Urinary bladder (tissue), 4 donors: Measurements from ENCODE around the gene DSCAM. TPM values are rescaled to one million over a fixed set of nuclear protein-coding genes. Genes with fewer than 3 reads are reported as not detected.

ENCODE experiments used
- DNase-seq: peaks from one replicate; pipeline ENCODE4 v3.0.0-alpha.2; 2015; ENCODE audit errors: extremely low spot score
- H3K27ac ChIP-seq: one replicate; pipeline ENCODE4 v1.5.1; 2013; ENCODE audit warnings: low read depth, mild to moderate bottlenecking, moderate library complexity
- H3K36me3 ChIP-seq: one replicate; pipeline ENCODE4 v1.6.1; 2013; ENCODE audit warnings: mild to moderate bottlenecking, moderate library complexity; ENCODE audit not compliant: insufficient read depth
- H3K4me1 ChIP-seq: one replicate; pipeline ENCODE4 v1.6.1; 2013; ENCODE audit warnings: mild to moderate bottlenecking, moderate library complexity; ENCODE audit not compliant: insufficient read depth
- H3K4me3 ChIP-seq: one replicate; pipeline ENCODE4 v1.5.1; 2013; ENCODE audit warnings: low read depth, low read length
- WGBS: extraction: QIAGEN DNeasy Blood & Tissue Kit; methylation state at CpG from one replicate; pipeline ENCODE4 v1.1.7; 2013; 5-methylcytosine and 5-hydroxymethylcytosine counted together
- polyA plus RNA-seq: library from polyadenylated mRNA; stranded (reverse); fragments of 200-250 nt; gene quantifications from one replicate; pipeline ENCODE4 v1.2.3, GENCODE V29; 2013
- total RNA-seq: library from RNA; depleted of rRNA; stranded (reverse); fragments of >200 nt; gene quantifications from one replicate; pipeline ENCODE4 v1.2.3, GENCODE V29; 2014
- donor health status: healthy with polysubstance abuse.
- donor health status: healthy.

Gene DSCAM
- total and polyA plus RNA-seq, 2 donors, result 0.03 to 0.21 TPM

- 79% methylated on average over 1 of the region's 1 CpG for WGBS
- Histone ChIP-seq H3K27ac (no peak overlapping the region), H3K4me1 (no peaks in the 10 kb centered on the region), H3K4me3 (no peak overlapping the region), H3K36me3 (no peaks in the 10 kb centered on the region)
- DNase-seq, result no peak
Observed at GRCh38 chr21:40850071-40850470, 3.1 kb upstream of the DSCAM start.

- WGBS, result 86% methylated on average over 6 of the region's 6 CpGs
- Histone ChIP-seq H3K4me1 (no peaks in the 10 kb centered on the region), H3K36me3 (no peaks in the 10 kb centered on the region), H3K4me3 (no peak overlapping the region), H3K27ac (no peak overlapping the region)
- no peak for DNase-seq
Observed at GRCh38 chr21:40847951-40848350, 993 bp upstream of the DSCAM start.

- no peaks in the 10 kb centered on the region for H3K4me1 ChIP-seq
- no peak for DNase-seq
- H3K36me3 ChIP-seq, result no peaks in the 10 kb centered on the region
- 37% methylated on average over 5 of the region's 5 CpGs for WGBS
- H3K4me3 ChIP-seq, result no peak overlapping the region
- no peak overlapping the region for H3K27ac ChIP-seq
Observed at GRCh38 chr21:40846103-40846502, 855 bp downstream of the DSCAM start.

GRCh38 chr21:40845441-40845995 is 1.4 kb downstream of the DSCAM start:
- 78% methylated on average over 5 of the region's 5 CpGs for WGBS
- H3K4me3 ChIP-seq, result no peak overlapping the region
- no peaks in the 10 kb centered on the region for H3K36me3 ChIP-seq
- no peaks in the 10 kb centered on the region for H3K4me1 ChIP-seq
- no peak for DNase-seq
- no peak overlapping the region for H3K27ac ChIP-seq

GRCh38 chr21:40844935-40845334 is 2.0 kb downstream of the DSCAM start:
- WGBS, result 84% methylated on average over 5 of the region's 5 CpGs
- no peaks in the 10 kb centered on the region for H3K36me3 ChIP-seq
- H3K4me3 ChIP-seq, result no peak overlapping the region
- H3K27ac ChIP-seq, result no peak overlapping the region
- no peaks in the 10 kb centered on the region for H3K4me1 ChIP-seq
- DNase-seq, result no peak

- 45% methylated on average over 11 of the region's 11 CpGs for WGBS
- Histone ChIP-seq H3K4me3 (no peak overlapping the region), H3K36me3 (no peaks in the 10 kb centered on the region), H3K27ac (no peak overlapping the region), H3K4me1 (no peaks in the 10 kb centered on the region)
- no peak for DNase-seq
Observed at GRCh38 chr21:40842197-40842552, 4.8 kb downstream of the DSCAM start.

GRCh38 chr21:40841524-40842196 is 5.3 kb downstream of the DSCAM start:
- DNase-seq, result no peak
- no peaks in the 10 kb centered on the region for H3K36me3 ChIP-seq
- WGBS, result 2% methylated on average over 39 of the region's 39 CpGs
- H3K4me1 ChIP-seq, result no peaks in the 10 kb centered on the region
- H3K27ac ChIP-seq, result no peak overlapping the region
- H3K4me3 ChIP-seq, result no peak overlapping the region

GRCh38 chr21:40840401-40841125 is 6.4 kb downstream of the DSCAM start:
- Histone ChIP-seq H3K4me1 (no peaks in the 10 kb centered on the region), H3K27ac (no peak overlapping the region), H3K4me3 (no peak overlapping the region), H3K36me3 (no peaks in the 10 kb centered on the region)
- no peak for DNase-seq
- WGBS, result 67% methylated on average over 15 of the region's 15 CpGs

- 22% methylated on average over 2 of the region's 2 CpGs for WGBS
- H3K27ac ChIP-seq, result no peak overlapping the region
- H3K36me3 ChIP-seq, result no peaks in the 10 kb centered on the region
- DNase-seq, result no peak
- no peaks in the 10 kb centered on the region for H3K4me1 ChIP-seq
- no peak overlapping the region for H3K4me3 ChIP-seq
Observed at GRCh38 chr21:40839521-40839920, 7.4 kb downstream of the DSCAM start.

- H3K4me3 ChIP-seq, result no peak overlapping the region
- no peaks in the 10 kb centered on the region for H3K36me3 ChIP-seq
- no peak for DNase-seq
- no peaks in the 10 kb centered on the region for H3K4me1 ChIP-seq
- no peak overlapping the region for H3K27ac ChIP-seq
- 77% methylated on average over 5 of the region's 5 CpGs for WGBS
Observed at GRCh38 chr21:40837456-40837855, 9.5 kb downstream of the DSCAM start.

GRCh38 chr21:40835184-40835694 is 11.7 kb downstream of the DSCAM start:
- no peaks in the 10 kb centered on the region for H3K4me1 ChIP-seq
- WGBS, result 49% methylated on average over 2 of the region's 2 CpGs
- H3K36me3 ChIP-seq, result no peaks in the 10 kb centered on the region
- no peak overlapping the region for H3K4me3 ChIP-seq
- no peak overlapping the region for H3K27ac ChIP-seq
- no peak for DNase-seq

- no peaks in the 10 kb centered on the region for H3K36me3 ChIP-seq
- WGBS, result 78% methylated on average over 6 of the region's 6 CpGs
- DNase-seq, result no peak
- no peaks in the 10 kb centered on the region for H3K4me1 ChIP-seq
- H3K27ac ChIP-seq, result no peak overlapping the region
- H3K4me3 ChIP-seq, result no peak overlapping the region
Observed at GRCh38 chr21:40833184-40833583, 13.8 kb downstream of the DSCAM start.

GRCh38 chr21:40832316-40832715 is 14.6 kb downstream of the DSCAM start:
- Histone ChIP-seq H3K4me1 (no peaks in the 10 kb centered on the region), H3K4me3 (no peak overlapping the region), H3K36me3 (no peaks in the 10 kb centered on the region), H3K27ac (no peak overlapping the region)
- 91% methylated on average over 6 of the region's 6 CpGs for whole genome bisulfite sequencing
- no peak for DNase-seq

- no peaks in the 10 kb centered on the region for H3K4me1 ChIP-seq
- DNase-seq, result no peak
- H3K27ac ChIP-seq, result no peak overlapping the region
- H3K36me3 ChIP-seq, result no peaks in the 10 kb centered on the region
- H3K4me3 ChIP-seq, result no peak overlapping the region
- 69% methylated on average over 4 of the region's 4 CpGs for WGBS
Observed at GRCh38 chr21:40830836-40831235, 16.1 kb downstream of the DSCAM start.
